Upper lobe of right lung (tissue), 1 donor: ENCODE data around the gene PAPPA2. TPM values are rescaled to one million over a fixed set of nuclear protein-coding genes. Genes with fewer than 3 reads are reported as not detected.
"Not testable (repeated sequence)": the region's sequence is repeated elsewhere in the genome, so short reads cannot be mapped to it uniquely, and the experiment has no call there.

Experiments
- ATAC-seq: fragments of 200-7000 bp; cut with Tn5 transposase; one replicate; pipeline ENCODE4 v1.9.1; 2020; ENCODE audit warnings: mild to moderate bottlenecking, moderate library complexity
- DNase-seq: peaks from one replicate; pipeline ENCODE4 v3.0.0-alpha.2; 2020
- H3K27ac ChIP-seq: fragments of 200-600 bp; one replicate; pipeline ENCODE4 v1.8.0; 2022
- H3K27me3 ChIP-seq: fragments of 200-600 bp; one replicate; pipeline ENCODE4 v1.8.0; 2022; ENCODE audit warnings: mild to moderate bottlenecking
- H3K36me3 ChIP-seq: fragments of 200-600 bp; one replicate; pipeline ENCODE4 v1.8.0; 2022
- H3K4me1 ChIP-seq: fragments of 200-600 bp; one replicate; pipeline ENCODE4 v1.8.0; 2022
- H3K4me3 ChIP-seq: fragments of 200-600 bp; one replicate; pipeline ENCODE4 v1.8.0; 2022; ENCODE audit warnings: mild to moderate bottlenecking
- H3K9me3 ChIP-seq: fragments of 200-600 bp; one replicate; pipeline ENCODE4 v1.8.0; 2022
- intact Hi-C: fragments of 100-400 bp; cut with DNase I; formaldehyde crosslinking; loops from one replicate; pipeline ENCODE4 v1.11.0; 2022
- total RNA-seq: library from RNA; stranded (reverse); fragmentation: NEBNext Ultra II Directional; extraction: Animal tissue kit (Norgen Biotek cat#: 25700); gene quantifications from one replicate; pipeline ENCODE4 v1.2.1, GENCODE V29; 2021
- TF ChIP-seq, protein P1 (sequence below): fragments of 200-600 bp; IDR thresholded peaks from one replicate; pipeline ENCODE4 v1.8.0; 2022; ENCODE audit warnings: antibody characterized with exemption
- donor health status: DM: no; HTN: yes; CAD: no; lungs with severe emphysema.

PAPPA2 gene
- total RNA-seq, 1 donor from 2014 or later: 0.17 TPM

- H3K27me3 ChIP-seq: no peaks in the 10 kb centered on the region
- no peaks in the 10 kb centered on the region for H3K36me3 ChIP-seq
- DNase-seq (no peak), ATAC-seq (no peak)
- H3K4me1 ChIP-seq: no peaks in the 10 kb centered on the region
- intact Hi-C loops: no loop called here
- no peaks in the 10 kb centered on the region for H3K9me3 ChIP-seq
- no peak overlapping the region for H3K4me3 ChIP-seq
- TF ChIP-seq, protein P1, sequence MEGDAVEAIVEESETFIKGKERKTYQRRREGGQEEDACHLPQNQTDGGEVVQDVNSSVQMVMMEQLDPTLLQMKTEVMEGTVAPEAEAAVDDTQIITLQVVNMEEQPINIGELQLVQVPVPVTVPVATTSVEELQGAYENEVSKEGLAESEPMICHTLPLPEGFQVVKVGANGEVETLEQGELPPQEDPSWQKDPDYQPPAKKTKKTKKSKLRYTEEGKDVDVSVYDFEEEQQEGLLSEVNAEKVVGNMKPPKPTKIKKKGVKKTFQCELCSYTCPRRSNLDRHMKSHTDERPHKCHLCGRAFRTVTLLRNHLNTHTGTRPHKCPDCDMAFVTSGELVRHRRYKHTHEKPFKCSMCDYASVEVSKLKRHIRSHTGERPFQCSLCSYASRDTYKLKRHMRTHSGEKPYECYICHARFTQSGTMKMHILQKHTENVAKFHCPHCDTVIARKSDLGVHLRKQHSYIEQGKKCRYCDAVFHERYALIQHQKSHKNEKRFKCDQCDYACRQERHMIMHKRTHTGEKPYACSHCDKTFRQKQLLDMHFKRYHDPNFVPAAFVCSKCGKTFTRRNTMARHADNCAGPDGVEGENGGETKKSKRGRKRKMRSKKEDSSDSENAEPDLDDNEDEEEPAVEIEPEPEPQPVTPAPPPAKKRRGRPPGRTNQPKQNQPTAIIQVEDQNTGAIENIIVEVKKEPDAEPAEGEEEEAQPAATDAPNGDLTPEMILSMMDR: no peak
- H3K27ac ChIP-seq: no peak overlapping the region
Observed at GRCh38 chr1:176440176-176440575, 22.8 kb upstream of the PAPPA2 start.

DNA sequence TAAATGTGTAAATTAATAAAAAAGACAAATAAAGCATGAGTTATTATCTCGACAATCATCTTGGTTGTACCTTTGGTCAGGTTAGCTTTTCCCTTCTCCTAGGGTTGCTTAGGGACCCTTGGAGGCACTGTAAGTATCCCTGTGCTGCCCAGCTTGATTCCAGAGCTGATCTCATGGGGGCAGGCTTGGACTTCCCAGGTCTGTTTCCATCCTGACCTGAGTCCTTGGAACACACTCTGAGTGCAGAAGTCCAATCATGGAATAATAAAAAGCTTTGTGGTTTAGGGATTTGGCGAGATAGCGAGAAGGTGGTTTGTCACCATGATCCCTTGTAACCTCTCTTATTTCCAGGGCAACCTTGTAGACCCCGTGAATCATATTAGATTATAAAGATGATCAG is 18.7 kb upstream of the PAPPA2 start:
- Histone ChIP-seq H3K4me1 (no peaks in the 10 kb centered on the region), H3K36me3 (no peaks in the 10 kb centered on the region), H3K27ac (no peak overlapping the region), H3K9me3 (no peaks in the 10 kb centered on the region), H3K4me3 (no peak overlapping the region), H3K27me3 (no peaks in the 10 kb centered on the region)
- intact Hi-C loops: no loop called here
- DNase-seq: no peak
- no peak for ATAC-seq
- TF ChIP-seq, protein P1: no peak

DNA sequence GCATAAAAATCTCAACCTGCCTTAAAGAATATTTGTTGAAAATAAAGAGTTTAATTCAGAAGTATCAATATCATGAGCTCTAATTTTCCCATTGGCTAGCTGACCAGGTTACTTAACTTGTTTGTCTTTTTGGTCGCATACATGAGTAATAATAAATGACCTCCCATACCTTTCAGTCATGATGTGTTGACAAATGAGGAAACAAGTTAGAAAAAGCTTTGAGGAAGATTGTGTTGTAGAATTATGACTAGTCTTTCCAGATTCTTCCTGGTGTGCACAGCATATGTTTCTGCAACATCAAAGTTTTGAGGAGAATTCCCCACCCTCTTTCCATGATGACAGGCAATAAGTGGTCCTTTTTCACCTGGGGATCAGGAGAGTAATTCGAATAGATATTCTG is 17.6 kb upstream of the PAPPA2 start:
- DNase-seq (no peak), ATAC-seq (no peak)
- Histone ChIP-seq H3K4me3 (no peak overlapping the region), H3K9me3 (no peaks in the 10 kb centered on the region), H3K4me1 (no peaks in the 10 kb centered on the region), H3K36me3 (no peaks in the 10 kb centered on the region), H3K27me3 (no peaks in the 10 kb centered on the region), H3K27ac (no peak overlapping the region)
- intact Hi-C loops: no loop called here
- TF ChIP-seq, protein P1: no peak

- no peaks in the 10 kb centered on the region for H3K36me3 ChIP-seq
- H3K27me3 ChIP-seq: no peaks in the 10 kb centered on the region
- TF ChIP-seq, protein P1: no peak
- no peak for DNase-seq
- peaks cover 3% of the 10 kb centered on the region for H3K9me3 ChIP-seq
- no peak overlapping the region for H3K27ac ChIP-seq
- intact Hi-C loops: no loop called here
- no peak for ATAC-seq
- no peak overlapping the region for H3K4me3 ChIP-seq
- no peaks in the 10 kb centered on the region for H3K4me1 ChIP-seq
Observed at GRCh38 chr1:176448340-176448739, 14.6 kb upstream of the PAPPA2 start.

- H3K4me3 ChIP-seq: no peak overlapping the region
Observed at GRCh38 chr1:176450526-176450925, 12.4 kb upstream of the PAPPA2 start.

GRCh38 chr1:176451741-176452140 is 11.2 kb upstream of the PAPPA2 start:
- H3K9me3 ChIP-seq, H3K36me3 ChIP-seq, H3K4me3 ChIP-seq, H3K27ac ChIP-seq, H3K27me3 ChIP-seq, H3K4me1 ChIP-seq, intact Hi-C loops, ATAC-seq, DNase-seq: not testable (repeated sequence)

More at GRCh38 chr1:176450526-176450925, 12.4 kb upstream of the PAPPA2 start:
- H3K27me3 ChIP-seq: no peaks in the 10 kb centered on the region
- DNase-seq (no peak), ATAC-seq (no peak)
- peaks cover 3% of the 10 kb centered on the region for H3K9me3 ChIP-seq
- intact Hi-C loops: no loop called here
- TF ChIP-seq, protein P1: no peak
- H3K4me1 ChIP-seq: no peaks in the 10 kb centered on the region
- no peaks in the 10 kb centered on the region for H3K36me3 ChIP-seq
- no peak overlapping the region for H3K27ac ChIP-seq
